Measurements from ENCODE around the gene MOSPD3. TPM values are rescaled to one million over a fixed set of nuclear protein-coding genes. Genes with fewer than 3 reads are reported as not detected.

Gene MOSPD3
- total and polyA plus RNA-seq, 2 experiments from 2014 or later = 15.3 to 23.5 TPM

DNA sequence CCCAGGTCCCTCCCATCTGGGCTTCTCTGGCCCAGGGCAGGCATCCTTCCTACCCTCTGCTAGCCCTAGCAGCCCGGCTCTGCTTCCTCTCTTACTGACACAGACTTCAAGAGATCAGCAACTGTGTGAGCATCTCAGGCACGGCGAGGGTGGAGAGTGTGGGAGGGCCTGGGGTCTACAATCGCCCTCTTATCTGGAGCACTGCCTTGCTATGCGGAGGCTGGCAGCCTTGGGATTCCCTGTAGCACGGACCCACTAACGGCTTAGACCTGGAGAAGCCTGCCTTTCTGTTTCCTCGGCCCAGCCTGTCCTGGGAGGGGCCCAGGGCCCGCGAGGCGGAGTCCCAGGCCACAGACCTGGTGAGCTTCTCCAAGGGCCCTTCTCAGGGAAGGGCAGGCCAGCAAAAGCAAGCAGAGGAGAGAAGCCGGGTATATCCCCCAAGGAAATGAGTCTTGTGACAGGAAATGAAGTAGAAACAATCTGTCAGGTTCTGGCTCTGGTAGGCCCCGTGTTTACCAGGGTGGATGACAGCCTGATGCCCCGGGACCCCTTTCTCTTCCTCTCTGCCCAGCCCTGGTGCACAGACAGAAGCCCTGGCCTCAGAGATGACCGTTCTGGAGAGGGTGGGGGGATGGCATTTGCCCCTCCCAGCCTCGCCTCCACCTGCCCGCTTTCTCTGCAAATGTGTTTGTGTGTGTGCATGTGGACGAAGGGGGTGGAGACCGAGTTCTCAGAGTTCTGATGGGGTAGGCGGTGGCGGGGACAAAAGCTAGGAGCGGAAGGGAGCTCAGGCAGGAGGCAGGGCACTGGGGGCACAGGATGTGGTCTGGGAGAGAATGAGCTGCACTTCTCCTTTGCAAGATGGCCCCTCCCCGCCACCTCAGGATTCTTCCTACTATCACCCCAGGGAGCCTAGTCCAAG is 28.9 kb upstream of the MOSPD3 start:
- Mint-ChIP-seq H3K36me3 (ENCODE audit: low read depth) (no peaks in the 10 kb centered on the region; the same call in 1 of the 3 replicates), H3K27ac (peak overlapping the region; percentile 90), H3K9me3 (no peaks in the 10 kb centered on the region), H3K27me3 (ENCODE audit: insufficient read depth, low read depth, poor library complexity) (peaks cover 26% of the 10 kb centered on the region), H3K4me1 (peaks cover 27% of the 10 kb centered on the region), H3K4me3 (peak overlapping the region; percentile 91)
- H3K9me2 ChIP-seq (ENCODE audit: insufficient read depth) = no peaks in the 10 kb centered on the region
- 0 out of 2 replicates have a peak, but pooled peaks cover 4% of the 10 kb centered on the region for H3K36me3 ChIP-seq (ENCODE audit: insufficient read depth)
- ATAC-seq (no peak), DNase-seq (ENCODE audit: low spot score) (peak; percentile 40)
- peaks cover 20% of the 10 kb centered on the region for H3F3A ChIP-seq (replicated peaks; ENCODE audit: low read depth)
- peak overlapping the region; percentile 84; the same call in 1 of the 2 replicates for H3K27ac ChIP-seq (ENCODE audit: low read depth)
- peaks cover 21% of the 10 kb centered on the region for H3K79me2 ChIP-seq (replicated peaks; ENCODE audit: insufficient read depth)
- H3K27me3 ChIP-seq (ENCODE audit: insufficient read depth) = peaks cover 7% of the 10 kb centered on the region; the same call in 1 of the 2 replicates
- H3K4me3 ChIP-seq = peak overlapping the region; percentile 98; the same call in 1 of the 2 replicates
- TF ChIP-seq, protein P1, sequence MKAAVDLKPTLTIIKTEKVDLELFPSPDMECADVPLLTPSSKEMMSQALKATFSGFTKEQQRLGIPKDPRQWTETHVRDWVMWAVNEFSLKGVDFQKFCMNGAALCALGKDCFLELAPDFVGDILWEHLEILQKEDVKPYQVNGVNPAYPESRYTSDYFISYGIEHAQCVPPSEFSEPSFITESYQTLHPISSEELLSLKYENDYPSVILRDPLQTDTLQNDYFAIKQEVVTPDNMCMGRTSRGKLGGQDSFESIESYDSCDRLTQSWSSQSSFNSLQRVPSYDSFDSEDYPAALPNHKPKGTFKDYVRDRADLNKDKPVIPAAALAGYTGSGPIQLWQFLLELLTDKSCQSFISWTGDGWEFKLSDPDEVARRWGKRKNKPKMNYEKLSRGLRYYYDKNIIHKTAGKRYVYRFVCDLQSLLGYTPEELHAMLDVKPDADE (IDR thresholded peaks at IDR 0.05) = no peak
- no peak for TF ChIP-seq NANOG (IDR thresholded peaks at IDR 0.05; ENCODE audit: borderline replicate concordance)
- no peak for TF ChIP-seq ZNF331 (CRISPR knock-in tag; IDR thresholded peaks at IDR 0.05; ENCODE audit: low read depth)
- TF ChIP-seq STAT1 (IDR thresholded peaks at IDR 0.05; ENCODE audit: unreplicated experiment) = no peak
- TF ChIP-seq EZH2phosphoT487 (IDR thresholded peaks at IDR 0.05; ENCODE audit: unreplicated experiment) = no peak
- TF ChIP-seq, protein P2, sequence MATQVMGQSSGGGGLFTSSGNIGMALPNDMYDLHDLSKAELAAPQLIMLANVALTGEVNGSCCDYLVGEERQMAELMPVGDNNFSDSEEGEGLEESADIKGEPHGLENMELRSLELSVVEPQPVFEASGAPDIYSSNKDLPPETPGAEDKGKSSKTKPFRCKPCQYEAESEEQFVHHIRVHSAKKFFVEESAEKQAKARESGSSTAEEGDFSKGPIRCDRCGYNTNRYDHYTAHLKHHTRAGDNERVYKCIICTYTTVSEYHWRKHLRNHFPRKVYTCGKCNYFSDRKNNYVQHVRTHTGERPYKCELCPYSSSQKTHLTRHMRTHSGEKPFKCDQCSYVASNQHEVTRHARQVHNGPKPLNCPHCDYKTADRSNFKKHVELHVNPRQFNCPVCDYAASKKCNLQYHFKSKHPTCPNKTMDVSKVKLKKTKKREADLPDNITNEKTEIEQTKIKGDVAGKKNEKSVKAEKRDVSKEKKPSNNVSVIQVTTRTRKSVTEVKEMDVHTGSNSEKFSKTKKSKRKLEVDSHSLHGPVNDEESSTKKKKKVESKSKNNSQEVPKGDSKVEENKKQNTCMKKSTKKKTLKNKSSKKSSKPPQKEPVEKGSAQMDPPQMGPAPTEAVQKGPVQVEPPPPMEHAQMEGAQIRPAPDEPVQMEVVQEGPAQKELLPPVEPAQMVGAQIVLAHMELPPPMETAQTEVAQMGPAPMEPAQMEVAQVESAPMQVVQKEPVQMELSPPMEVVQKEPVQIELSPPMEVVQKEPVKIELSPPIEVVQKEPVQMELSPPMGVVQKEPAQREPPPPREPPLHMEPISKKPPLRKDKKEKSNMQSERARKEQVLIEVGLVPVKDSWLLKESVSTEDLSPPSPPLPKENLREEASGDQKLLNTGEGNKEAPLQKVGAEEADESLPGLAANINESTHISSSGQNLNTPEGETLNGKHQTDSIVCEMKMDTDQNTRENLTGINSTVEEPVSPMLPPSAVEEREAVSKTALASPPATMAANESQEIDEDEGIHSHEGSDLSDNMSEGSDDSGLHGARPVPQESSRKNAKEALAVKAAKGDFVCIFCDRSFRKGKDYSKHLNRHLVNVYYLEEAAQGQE (IDR thresholded peaks at IDR 0.05; ENCODE audit: unreplicated experiment) = no peak
- TF ChIP-seq, protein P3, sequence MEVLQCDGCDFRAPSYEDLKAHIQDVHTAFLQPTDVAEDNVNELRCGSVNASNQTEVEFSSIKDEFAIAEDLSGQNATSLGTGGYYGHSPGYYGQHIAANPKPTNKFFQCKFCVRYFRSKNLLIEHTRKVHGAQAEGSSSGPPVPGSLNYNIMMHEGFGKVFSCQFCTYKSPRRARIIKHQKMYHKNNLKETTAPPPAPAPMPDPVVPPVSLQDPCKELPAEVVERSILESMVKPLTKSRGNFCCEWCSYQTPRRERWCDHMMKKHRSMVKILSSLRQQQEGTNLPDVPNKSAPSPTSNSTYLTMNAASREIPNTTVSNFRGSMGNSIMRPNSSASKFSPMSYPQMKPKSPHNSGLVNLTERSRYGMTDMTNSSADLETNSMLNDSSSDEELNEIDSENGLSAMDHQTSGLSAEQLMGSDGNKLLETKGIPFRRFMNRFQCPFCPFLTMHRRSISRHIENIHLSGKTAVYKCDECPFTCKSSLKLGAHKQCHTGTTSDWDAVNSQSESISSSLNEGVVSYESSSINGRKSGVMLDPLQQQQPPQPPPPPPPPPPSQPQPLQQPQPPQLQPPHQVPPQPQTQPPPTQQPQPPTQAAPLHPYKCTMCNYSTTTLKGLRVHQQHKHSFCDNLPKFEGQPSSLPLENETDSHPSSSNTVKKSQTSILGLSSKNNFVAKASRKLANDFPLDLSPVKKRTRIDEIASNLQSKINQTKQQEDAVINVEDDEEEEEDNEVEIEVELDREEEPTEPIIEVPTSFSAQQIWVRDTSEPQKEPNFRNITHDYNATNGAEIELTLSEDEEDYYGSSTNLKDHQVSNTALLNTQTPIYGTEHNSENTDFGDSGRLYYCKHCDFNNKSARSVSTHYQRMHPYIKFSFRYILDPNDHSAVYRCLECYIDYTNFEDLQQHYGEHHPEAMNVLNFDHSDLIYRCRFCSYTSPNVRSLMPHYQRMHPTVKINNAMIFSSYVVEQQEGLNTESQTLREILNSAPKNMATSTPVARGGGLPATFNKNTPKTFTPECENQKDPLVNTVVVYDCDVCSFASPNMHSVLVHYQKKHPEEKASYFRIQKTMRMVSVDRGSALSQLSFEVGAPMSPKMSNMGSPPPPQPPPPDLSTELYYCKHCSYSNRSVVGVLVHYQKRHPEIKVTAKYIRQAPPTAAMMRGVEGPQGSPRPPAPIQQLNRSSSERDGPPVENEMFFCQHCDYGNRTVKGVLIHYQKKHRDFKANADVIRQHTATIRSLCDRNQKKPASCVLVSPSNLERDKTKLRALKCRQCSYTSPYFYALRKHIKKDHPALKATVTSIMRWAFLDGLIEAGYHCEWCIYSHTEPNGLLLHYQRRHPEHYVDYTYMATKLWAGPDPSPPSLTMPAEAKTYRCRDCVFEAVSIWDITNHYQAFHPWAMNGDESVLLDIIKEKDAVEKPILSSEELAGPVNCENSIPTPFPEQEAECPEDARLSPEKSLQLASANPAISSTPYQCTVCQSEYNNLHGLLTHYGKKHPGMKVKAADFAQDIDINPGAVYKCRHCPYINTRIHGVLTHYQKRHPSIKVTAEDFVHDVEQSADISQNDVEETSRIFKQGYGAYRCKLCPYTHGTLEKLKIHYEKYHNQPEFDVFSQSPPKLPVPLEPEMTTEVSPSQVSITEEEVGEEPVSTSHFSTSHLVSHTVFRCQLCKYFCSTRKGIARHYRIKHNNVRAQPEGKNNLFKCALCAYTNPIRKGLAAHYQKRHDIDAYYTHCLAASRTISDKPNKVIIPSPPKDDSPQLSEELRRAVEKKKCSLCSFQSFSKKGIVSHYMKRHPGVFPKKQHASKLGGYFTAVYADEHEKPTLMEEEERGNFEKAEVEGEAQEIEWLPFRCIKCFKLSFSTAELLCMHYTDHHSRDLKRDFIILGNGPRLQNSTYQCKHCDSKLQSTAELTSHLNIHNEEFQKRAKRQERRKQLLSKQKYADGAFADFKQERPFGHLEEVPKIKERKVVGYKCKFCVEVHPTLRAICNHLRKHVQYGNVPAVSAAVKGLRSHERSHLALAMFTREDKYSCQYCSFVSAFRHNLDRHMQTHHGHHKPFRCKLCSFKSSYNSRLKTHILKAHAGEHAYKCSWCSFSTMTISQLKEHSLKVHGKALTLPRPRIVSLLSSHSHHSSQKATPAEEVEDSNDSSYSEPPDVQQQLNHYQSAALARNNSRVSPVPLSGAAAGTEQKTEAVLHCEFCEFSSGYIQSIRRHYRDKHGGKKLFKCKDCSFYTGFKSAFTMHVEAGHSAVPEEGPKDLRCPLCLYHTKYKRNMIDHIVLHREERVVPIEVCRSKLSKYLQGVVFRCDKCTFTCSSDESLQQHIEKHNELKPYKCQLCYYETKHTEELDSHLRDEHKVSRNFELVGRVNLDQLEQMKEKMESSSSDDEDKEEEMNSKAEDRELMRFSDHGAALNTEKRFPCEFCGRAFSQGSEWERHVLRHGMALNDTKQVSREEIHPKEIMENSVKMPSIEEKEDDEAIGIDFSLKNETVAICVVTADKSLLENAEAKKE (CRISPR knock-in tag; IDR thresholded peaks at IDR 0.05) = no peak
- TF ChIP-seq ZNF114 (CRISPR knock-in tag; IDR thresholded peaks at IDR 0.05) = no peak
- TF ChIP-seq CREB1 (CRISPR knock-in tag; IDR thresholded peaks at IDR 0.05; ENCODE audit: low read depth) = no peak
- no peak overlapping the region for H2AFZ ChIP-seq
- H3K4me2 ChIP-seq = peak overlapping the region; percentile 86
- H3K4me1 ChIP-seq (ENCODE audit: insufficient read depth) = peaks cover 17% of the 10 kb centered on the region
- H4K20me1 ChIP-seq (replicated peaks; ENCODE audit: insufficient read depth) = peaks cover 8% of the 10 kb centered on the region; the same call in 1 of the 2 replicates

Data from GM23338 (cell line).